PC-3 (cell line): ENCODE data around the gene LALBA.

Experiments used
- CTCF ChIP-seq: fragments of 300-600 bp; sonication (generic); conservative IDR thresholded peaks from 2 replicates; pipeline ENCODE4 v1.5.1; 2017; ENCODE audit warnings: antibody characterized with exemption, low read depth, mild to moderate bottlenecking, low read length
- EZH2 ChIP-seq: fragments of 300-600 bp; sonication (generic); IDR thresholded peaks from one replicate; pipeline ENCODE4 v1.6.1; 2017; ENCODE audit warnings: antibody characterized with exemption, mild to moderate bottlenecking, low read length; ENCODE audit not compliant: unreplicated experiment
- EZH2phosphoT487 ChIP-seq: fragments of 300-600 bp; sonication (generic); IDR thresholded peaks from 2 replicates; pipeline ENCODE4 v1.6.1; 2018; ENCODE audit warnings: mild to moderate bottlenecking, antibody characterized with exemption, low read length, borderline replicate concordance

GRCh38 chr12:48613321-48613720, 43.5 kb upstream of the LALBA start:
- no peak for TF ChIP-seq EZH2
- no peak for TF ChIP-seq CTCF
- no peak for TF ChIP-seq EZH2phosphoT487
